CD4-positive, alpha-beta T cell (primary cell): Measurements from ENCODE around the gene ADAMTSL1. TPM values are rescaled to one million over a fixed set of nuclear protein-coding genes. Genes with fewer than 3 reads are reported as not detected.

ENCODE experiments used
- ATAC-seq: fragments of 200-7000 bp; cut with Tn5 transposase; one replicate; pipeline ENCODE4 v1.10.0; 2022; ENCODE audit warnings: mild to moderate bottlenecking; ENCODE audit not compliant: poor library complexity
- CTCF ChIA-PET: fragments of 350-600 bp; sonication (Branson Sonifier 250); formaldehyde crosslinking; loops from one replicate; lab custom pipeline; 2021; ENCODE audit warnings: antibody characterized with exemption, inconsistent platforms; lab: Charles Lee
- POLR2A ChIA-PET: fragments of 350-600 bp; sonication (Branson Sonifier 250); formaldehyde crosslinking; loops from one replicate; lab custom pipeline; 2021; ENCODE audit warnings: antibody characterized with exemption, inconsistent platforms; lab: Charles Lee
- DNase-seq, 14 experiments: peaks; one replicate each; pipeline ENCODE4 v3.0.0-alpha.2; 2013 to 2020; ENCODE audit warnings: mixed read lengths in 2 of 14
- H3K27ac ChIP-seq, 2 donors: one replicate each; pipeline versions ENCODE4 v1.5.1 to v1.7.0; 2013; ENCODE audit warnings: low read length in 2 of 2, low read depth in 1 of 2, mild to moderate bottlenecking in 1 of 2
- H3K27me3 ChIP-seq, 2 experiments: 1 replicate in 1 of 2; 2 replicates in 1 of 2; pipeline versions ENCODE4 v1.6.1 to v1.7.0; 2013; ENCODE audit warnings: low read length in 2 of 2, control low read depth in 1 of 2, mild to moderate bottlenecking in 1 of 2, moderate library complexity in 1 of 2; ENCODE audit not compliant: insufficient read depth in 2 of 2, control insufficient read depth in 1 of 2
- H3K36me3 ChIP-seq: one replicate; pipeline ENCODE4 v1.6.1; 2013; ENCODE audit warnings: low read length, control low read depth; ENCODE audit not compliant: insufficient read depth
- H3K4me1 ChIP-seq: one replicate; pipeline ENCODE4 v1.6.1; 2013; ENCODE audit warnings: low read length, control low read depth; ENCODE audit not compliant: insufficient read depth
- H3K4me3 ChIP-seq: one replicate; pipeline ENCODE4 v1.5.1; 2013; ENCODE audit warnings: mild to moderate bottlenecking, low read length, moderate library complexity
- H3K9me3 ChIP-seq, 2 experiments: 1 replicate in 1 of 2; 2 replicates in 1 of 2; pipeline versions ENCODE4 v1.6.1 to v1.7.0; 2013; ENCODE audit warnings: low read length in 2 of 2, mild to moderate bottlenecking in 2 of 2, control low read depth in 1 of 2, moderate library complexity in 1 of 2; ENCODE audit not compliant: control insufficient read depth in 1 of 2, insufficient read depth in 1 of 2
- H3K27ac Mint-ChIP-seq: one replicate; pipeline ENCODE4 v1.8.0; 2020; ENCODE audit warnings: mixed read lengths
- H3K27me3 Mint-ChIP-seq: one replicate; pipeline ENCODE4 v1.8.0; 2021; ENCODE audit warnings: mixed read lengths
- H3K36me3 Mint-ChIP-seq: one replicate; pipeline ENCODE4 v1.8.0; 2021; ENCODE audit warnings: low read depth, mixed read lengths
- H3K4me1 Mint-ChIP-seq: one replicate; pipeline ENCODE4 v1.8.0; 2021; ENCODE audit warnings: low read depth, mixed read lengths
- H3K4me3 Mint-ChIP-seq: one replicate; pipeline ENCODE4 v1.8.0; 2020; ENCODE audit warnings: mild to moderate bottlenecking, mixed read lengths
- H3K9me3 Mint-ChIP-seq: one replicate; pipeline ENCODE4 v1.8.0; 2020; ENCODE audit warnings: mixed read lengths
- intact Hi-C, 2 experiments: fragments of 100-400 bp; cut with DNase I in 1 of 2; cut with micrococcal nuclease in 1 of 2; formaldehyde crosslinking; loops; one replicate each; pipeline versions ENCODE4 v1.15.1 to v1.9.0; 2023 to 2025; cut with DNase I, micrococcal nuclease
- total RNA-seq, 174 experiments: library from RNA in 2 of 174; stranded (reverse) in 2 of 174; gene quantifications; one replicate each; pipeline ENCODE4 v1.2.3 and lab custom pipeline; 2021 to 2026
- TF ChIP-seq, protein P1 (sequence below): fragments of 200-600 bp; IDR thresholded peaks from one replicate; pipeline ENCODE4 v1.8.0; 2022; ENCODE audit warnings: antibody characterized with exemption, mild to moderate bottlenecking

ADAMTSL1 gene
- total RNA-seq, 2 experiments from 2014 or later = not detected

DNA sequence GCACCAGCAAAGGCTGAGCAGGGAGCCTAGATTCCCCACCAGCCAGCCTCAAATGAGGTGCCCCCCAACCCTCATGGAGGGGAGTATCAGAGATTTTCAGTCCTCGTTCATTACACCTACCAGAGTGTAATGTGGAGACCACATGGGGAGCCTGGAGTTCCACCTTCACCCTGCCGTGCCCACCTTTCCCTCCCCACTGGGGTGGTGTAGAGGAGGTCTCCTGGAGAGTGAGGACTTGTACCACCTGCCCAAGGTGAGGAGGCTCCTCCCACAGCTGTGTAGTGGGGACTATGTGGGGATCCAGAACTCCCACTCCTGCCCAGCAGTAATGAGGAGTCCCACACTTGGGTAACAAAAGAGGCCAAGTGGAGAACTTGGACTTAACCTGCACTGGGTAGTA is 337.2 kb downstream of the ADAMTSL1 start:
- H3K36me3 ChIP-seq = no peaks in the 10 kb centered on the region
- no peak for ATAC-seq
- ChIA-PET CTCF (no interaction called here), POLR2A (no interaction called here)
- no peaks in the 10 kb centered on the region for H3K27me3 ChIP-seq
- DNase-seq = no peak
- H3K4me1 ChIP-seq = no peaks in the 10 kb centered on the region
- Mint-ChIP-seq H3K4me1 (no peaks in the 10 kb centered on the region), H3K27me3 (peaks cover 5% of the 10 kb centered on the region), H3K9me3 (no peaks in the 10 kb centered on the region), H3K27ac (no peak overlapping the region), H3K36me3 (no peaks in the 10 kb centered on the region), H3K4me3 (no peak overlapping the region)
- no peak overlapping the region for H3K4me3 ChIP-seq
- intact Hi-C loops = no loop called here
- TF ChIP-seq, protein P1, sequence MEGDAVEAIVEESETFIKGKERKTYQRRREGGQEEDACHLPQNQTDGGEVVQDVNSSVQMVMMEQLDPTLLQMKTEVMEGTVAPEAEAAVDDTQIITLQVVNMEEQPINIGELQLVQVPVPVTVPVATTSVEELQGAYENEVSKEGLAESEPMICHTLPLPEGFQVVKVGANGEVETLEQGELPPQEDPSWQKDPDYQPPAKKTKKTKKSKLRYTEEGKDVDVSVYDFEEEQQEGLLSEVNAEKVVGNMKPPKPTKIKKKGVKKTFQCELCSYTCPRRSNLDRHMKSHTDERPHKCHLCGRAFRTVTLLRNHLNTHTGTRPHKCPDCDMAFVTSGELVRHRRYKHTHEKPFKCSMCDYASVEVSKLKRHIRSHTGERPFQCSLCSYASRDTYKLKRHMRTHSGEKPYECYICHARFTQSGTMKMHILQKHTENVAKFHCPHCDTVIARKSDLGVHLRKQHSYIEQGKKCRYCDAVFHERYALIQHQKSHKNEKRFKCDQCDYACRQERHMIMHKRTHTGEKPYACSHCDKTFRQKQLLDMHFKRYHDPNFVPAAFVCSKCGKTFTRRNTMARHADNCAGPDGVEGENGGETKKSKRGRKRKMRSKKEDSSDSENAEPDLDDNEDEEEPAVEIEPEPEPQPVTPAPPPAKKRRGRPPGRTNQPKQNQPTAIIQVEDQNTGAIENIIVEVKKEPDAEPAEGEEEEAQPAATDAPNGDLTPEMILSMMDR = no peak
- H3K9me3 ChIP-seq = no peaks in the 10 kb centered on the region
- H3K27ac ChIP-seq = no peak overlapping the region

DNA sequence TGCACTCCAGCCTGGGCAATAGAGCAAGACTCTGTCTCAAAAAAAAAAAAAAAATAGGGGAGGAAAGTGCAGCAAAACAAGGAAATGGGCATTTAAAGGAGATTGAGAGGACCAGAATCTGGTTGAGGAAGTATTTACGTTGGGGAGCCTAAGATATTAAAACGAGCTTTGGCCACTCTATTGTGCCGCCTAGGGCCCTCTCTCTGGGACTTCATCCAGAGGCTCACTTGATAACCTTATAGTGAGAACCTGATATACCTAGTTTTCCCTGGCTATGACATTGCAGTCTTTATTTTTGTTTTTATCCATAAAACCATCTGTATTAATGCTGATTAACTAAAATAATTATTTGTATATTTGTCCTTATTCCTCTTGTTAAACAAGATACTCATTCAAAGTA is 345.5 kb downstream of the ADAMTSL1 start:
- H3K9me3 Mint-ChIP-seq = no peaks in the 10 kb centered on the region
- no peaks in the 10 kb centered on the region for H3K36me3 Mint-ChIP-seq
- Histone ChIP-seq H3K4me3 (no peak overlapping the region), H3K9me3 (no peaks in the 10 kb centered on the region), H3K4me1 (no peaks in the 10 kb centered on the region), H3K27ac (no peak overlapping the region), H3K36me3 (no peaks in the 10 kb centered on the region), H3K27me3 (no peaks in the 10 kb centered on the region)
- H3K27ac Mint-ChIP-seq = no peak overlapping the region
- TF ChIP-seq, protein P1 = no peak
- ChIA-PET POLR2A (no interaction called here), CTCF (no interaction called here)
- ATAC-seq = no peak
- no peak overlapping the region for H3K4me3 Mint-ChIP-seq
- H3K27me3 Mint-ChIP-seq = peaks cover 5% of the 10 kb centered on the region
- H3K4me1 Mint-ChIP-seq = no peaks in the 10 kb centered on the region
- intact Hi-C loops = no loop called here
- DNase-seq = no peak

DNA sequence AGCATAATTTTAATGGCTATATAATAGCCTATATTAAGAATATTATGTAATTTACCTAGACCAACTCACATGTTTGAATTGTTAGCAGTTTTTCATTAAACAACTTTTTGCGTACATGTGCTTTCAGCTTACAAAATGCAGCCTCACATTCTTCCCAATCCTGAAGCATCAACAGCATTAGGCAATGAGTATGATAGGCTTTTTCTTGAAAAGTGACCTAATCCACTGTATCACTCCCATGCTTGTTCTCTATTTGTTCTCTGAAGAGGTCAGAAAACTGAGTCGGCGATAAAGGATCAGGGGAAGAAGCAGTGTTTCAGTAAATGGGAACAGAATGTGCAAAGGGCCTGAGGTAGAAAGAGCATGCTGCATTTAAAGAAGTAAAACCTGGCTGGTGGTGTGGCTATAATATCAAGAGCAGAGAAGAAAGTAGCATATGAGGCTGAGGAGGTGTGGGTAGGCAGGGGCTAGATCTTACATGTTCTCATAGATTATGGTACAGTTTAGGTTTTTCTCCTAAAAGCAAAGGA is 346.7 kb downstream of the ADAMTSL1 start:
- no peaks in the 10 kb centered on the region for H3K36me3 ChIP-seq
- Mint-ChIP-seq H3K9me3 (no peaks in the 10 kb centered on the region), H3K4me1 (peaks cover 7% of the 10 kb centered on the region), H3K27ac (no peak overlapping the region), H3K27me3 (peaks cover 5% of the 10 kb centered on the region), H3K36me3 (no peaks in the 10 kb centered on the region), H3K4me3 (no peak overlapping the region)
- H3K4me1 ChIP-seq = no peaks in the 10 kb centered on the region
- intact Hi-C loops = no loop called here
- no peak overlapping the region for H3K27ac ChIP-seq
- H3K4me3 ChIP-seq = no peak overlapping the region
- POLR2A ChIA-PET = no interaction called here
- TF ChIP-seq, protein P1 = no peak
- ATAC-seq = no peak
- H3K27me3 ChIP-seq = no peaks in the 10 kb centered on the region
- CTCF ChIA-PET = no interaction called here
- no peak for DNase-seq
- no peaks in the 10 kb centered on the region for H3K9me3 ChIP-seq
